MM.1S (cell line): ENCODE data around the gene RHOH.

ENCODE experiments used
- DNase-seq: peaks from one replicate; pipeline ENCODE4 v3.0.0-alpha.2; 2015
- H2AFZ ChIP-seq: fragments of 300-600 bp; sonication (generic); 2 replicates; pipeline ENCODE4 v1.6.0; 2016; ENCODE audit warnings: antibody characterized with exemption, low read length
- H3F3A ChIP-seq: fragments of 300-600 bp; sonication (generic); 2 replicates; pipeline ENCODE4 v1.6.1; 2016; ENCODE audit warnings: mild to moderate bottlenecking, antibody characterized with exemption, low read length, moderate library complexity, mixed read lengths; ENCODE audit not compliant: insufficient read depth
- H3K27ac ChIP-seq: fragments of 300-600 bp; sonication (generic); 2 replicates; pipeline ENCODE4 v1.5.1; 2016; ENCODE audit warnings: mild to moderate bottlenecking, low read length
- H3K27me3 ChIP-seq: fragments of 300-600 bp; sonication (generic); replicated peaks from 2 replicates; pipeline ENCODE4 v1.6.0; 2016; ENCODE audit warnings: low read length; ENCODE audit not compliant: insufficient read depth
- H3K36me3 ChIP-seq: fragments of 300-600 bp; sonication (generic); replicated peaks from 2 replicates; pipeline ENCODE4 v1.6.1; 2016; ENCODE audit warnings: mild to moderate bottlenecking, low read length, mixed read lengths; ENCODE audit not compliant: insufficient read depth
- H3K4me1 ChIP-seq: fragments of 300-600 bp; sonication (generic); 2 replicates; pipeline ENCODE4 v1.6.1; 2016; ENCODE audit warnings: low read length, mixed read lengths
- H3K4me2 ChIP-seq: fragments of 300-600 bp; sonication (generic); 2 replicates; pipeline ENCODE4 v1.6.0; 2016; ENCODE audit warnings: low read depth, low read length
- H3K4me3 ChIP-seq: fragments of 300-600 bp; sonication (generic); 2 replicates; pipeline ENCODE4 v1.5.1; 2016; ENCODE audit warnings: low read length, mixed read lengths
- H3K79me2 ChIP-seq: fragments of 300-600 bp; sonication (generic); 2 replicates; pipeline ENCODE4 v1.6.1; 2016; ENCODE audit warnings: mixed run types, low read length, mixed read lengths
- H3K9ac ChIP-seq: fragments of 300-600 bp; sonication (generic); 2 replicates; pipeline ENCODE4 v1.6.1; 2016; ENCODE audit warnings: low read length, mixed read lengths
- H3K9me2 ChIP-seq: fragments of 300-600 bp; sonication (generic); replicated peaks from 2 replicates; pipeline ENCODE4 v1.6.1; 2016; ENCODE audit warnings: mild to moderate bottlenecking, low read length, mixed read lengths; ENCODE audit not compliant: insufficient read depth
- H3K9me3 ChIP-seq: fragments of 300-600 bp; sonication (generic); replicated peaks from 2 replicates; pipeline ENCODE4 v1.6.1; 2016; ENCODE audit warnings: mild to moderate bottlenecking, low read length, mixed read lengths; ENCODE audit not compliant: insufficient read depth
- H4K20me1 ChIP-seq: fragments of 300-600 bp; sonication (generic); 2 replicates; pipeline ENCODE4 v1.6.1; 2016; ENCODE audit warnings: mild to moderate bottlenecking, low read length, moderate library complexity, mixed read lengths; ENCODE audit not compliant: insufficient read depth
- CTCF ChIP-seq: fragments of 300-600 bp; sonication (generic); IDR thresholded peaks from 2 replicates; pipeline ENCODE4 v1.5.1; 2016; ENCODE audit warnings: antibody characterized with exemption, low read length, mixed read lengths
- EZH2 ChIP-seq: fragments of 300-600 bp; sonication (generic); optimal IDR thresholded peaks from 2 replicates; pipeline ENCODE3; 2017; ENCODE audit warnings: low read depth, mild to moderate bottlenecking, antibody characterized with exemption, low read length, mixed read lengths
- EZH2phosphoT487 ChIP-seq: fragments of 300-600 bp; sonication (generic); IDR thresholded peaks from 2 replicates; pipeline ENCODE4 v1.6.1; 2018; ENCODE audit warnings: antibody characterized with exemption, low read length

RHOH gene

DNA sequence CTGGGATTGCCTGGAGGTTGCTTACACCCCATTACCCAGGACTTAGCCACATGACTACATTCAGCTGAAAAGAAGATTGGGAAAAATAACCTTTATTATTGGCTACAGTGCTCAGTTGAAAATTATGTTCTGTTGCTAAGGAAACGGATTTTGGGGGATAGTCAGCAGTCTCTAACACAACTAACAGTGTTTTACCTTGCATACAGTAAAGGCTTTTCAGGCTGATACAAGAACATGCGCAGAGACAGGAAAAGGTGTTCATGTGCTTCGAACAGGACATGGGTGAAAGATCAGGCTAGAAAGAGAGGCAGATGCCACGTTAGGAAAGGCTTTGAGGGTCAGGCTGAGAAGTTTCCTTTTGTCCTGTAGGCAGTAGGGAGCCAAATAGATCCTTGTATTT lies 14.8 kb upstream of the RHOH start:
- H3K4me2 ChIP-seq, result no peak overlapping the region
- no peaks in the 10 kb centered on the region; the same call in 1 of the 2 replicates for H3F3A ChIP-seq
- no peaks in the 10 kb centered on the region for H3K9me3 ChIP-seq
- no peaks in the 10 kb centered on the region for H4K20me1 ChIP-seq
- no peak for DNase-seq
- H3K27ac ChIP-seq, result no peak overlapping the region
- H3K9me2 ChIP-seq, result no peaks in the 10 kb centered on the region
- no peak overlapping the region for H3K4me3 ChIP-seq
- no peaks in the 10 kb centered on the region for H3K36me3 ChIP-seq
- TF ChIP-seq EZH2phosphoT487, result no peak
- no peak for TF ChIP-seq CTCF
- no peak for TF ChIP-seq EZH2
- peaks cover 10% of the 10 kb centered on the region for H3K4me1 ChIP-seq
- H2AFZ ChIP-seq, result no peak overlapping the region
- no peaks in the 10 kb centered on the region for H3K79me2 ChIP-seq
- H3K27me3 ChIP-seq, result no peaks in the 10 kb centered on the region
- no peak overlapping the region for H3K9ac ChIP-seq

DNA sequence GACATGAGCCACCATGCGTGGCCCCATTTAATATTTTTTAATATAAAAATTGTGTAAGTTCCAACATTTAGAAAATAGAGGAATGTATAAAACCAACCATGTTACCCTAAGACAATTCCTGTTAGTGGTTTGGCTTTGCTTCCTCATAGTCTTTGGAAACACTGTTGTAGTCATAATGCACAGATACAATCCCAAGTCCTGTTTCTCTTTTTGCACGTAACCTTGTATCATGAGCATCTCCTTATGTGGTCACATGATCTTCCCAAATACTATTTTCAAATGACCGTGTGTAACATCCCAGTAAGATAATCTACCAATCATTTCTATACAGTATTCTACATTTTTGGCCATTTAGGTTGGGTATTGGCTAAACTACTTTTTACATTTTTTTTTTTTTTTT lies 13.9 kb upstream of the RHOH start:
- Histone ChIP-seq H2AFZ (no peak overlapping the region), H3K27me3 (no peaks in the 10 kb centered on the region), H3F3A (no peaks in the 10 kb centered on the region; the same call in 1 of the 2 replicates), H3K9me2 (no peaks in the 10 kb centered on the region), H3K27ac (no peak overlapping the region), H3K4me3 (no peak overlapping the region), H3K9me3 (no peaks in the 10 kb centered on the region), H4K20me1 (no peaks in the 10 kb centered on the region), H3K9ac (no peak overlapping the region), H3K4me2 (no peak overlapping the region), H3K4me1 (peaks cover 10% of the 10 kb centered on the region), H3K36me3 (no peaks in the 10 kb centered on the region), H3K79me2 (no peaks in the 10 kb centered on the region)
- no peak for DNase-seq
- TF ChIP-seq EZH2 (no peak), CTCF (no peak), EZH2phosphoT487 (no peak)

- no peaks in the 10 kb centered on the region for H3K36me3 ChIP-seq
- H3K4me1 ChIP-seq, result peaks cover 6% of the 10 kb centered on the region
- DNase-seq, result peak; percentile 30
- no peak for TF ChIP-seq CTCF
- no peak for TF ChIP-seq EZH2
- no peak for TF ChIP-seq EZH2phosphoT487
- H3K4me3 ChIP-seq, result no peak overlapping the region
- H2AFZ ChIP-seq, result no peak overlapping the region
- no peaks in the 10 kb centered on the region for H3F3A ChIP-seq
- H3K27me3 ChIP-seq, result no peaks in the 10 kb centered on the region
- H3K79me2 ChIP-seq, result no peaks in the 10 kb centered on the region
- no peaks in the 10 kb centered on the region for H3K9me2 ChIP-seq
- H4K20me1 ChIP-seq, result no peaks in the 10 kb centered on the region
- H3K27ac ChIP-seq, result no peak overlapping the region
- H3K4me2 ChIP-seq, result no peak overlapping the region
- no peaks in the 10 kb centered on the region for H3K9me3 ChIP-seq
- no peak overlapping the region for H3K9ac ChIP-seq
These were observed 13.0 kb upstream of the RHOH start for GRCh38 chr4:40183615-40184411.
